Tibial nerve (tissue), 3 donors: ENCODE data around the gene SLC16A2.

ENCODE experiments used
- CTCF ChIP-seq, 5 experiments: fragments of 200-600 bp in 3 of 5; fragments of 450-650 bp in 2 of 5; sonication (generic) in 3 of 5; IDR thresholded peaks; one replicate each; pipeline ENCODE4 v1.5.1; 2016 to 2019; ENCODE audit warnings: antibody characterized with exemption in 5 of 5, mild to moderate bottlenecking in 3 of 5, moderate library complexity in 2 of 5
- POLR2A ChIP-seq, 2 donors: fragments of 450-650 bp; IDR thresholded peaks; one replicate each; pipeline ENCODE4 v1.6.1; 2017; ENCODE audit warnings: antibody characterized with exemption in 2 of 2, mild to moderate bottlenecking in 2 of 2, moderate library complexity in 2 of 2

- no peak for TF ChIP-seq CTCF (IDR thresholded peaks at IDR 0.05)
- TF ChIP-seq POLR2A (IDR thresholded peaks at IDR 0.05): no peak
Observed at GRCh38 chrX:74525116-74525515, 103.8 kb downstream of the SLC16A2 start.
